Activated CD4-positive, alpha-beta memory T cell treated with anti-CD3 and anti-CD28 coated beads for 36 hours (primary cell): ENCODE results near the gene SLFN12. TPM values are rescaled to one million over a fixed set of nuclear protein-coding genes. Genes with fewer than 3 reads are reported as not detected.
"Not testable (repeated sequence)": the region's sequence is repeated elsewhere in the genome, so short reads cannot be mapped to it uniquely, and the experiment has no call there.

Experiments
- CTCF ChIA-PET: fragments of 350-600 bp; sonication (Branson Sonifier 250); formaldehyde crosslinking; loops from one replicate; lab custom pipeline; 2021; ENCODE audit warnings: antibody characterized with exemption, inconsistent platforms; lab: Charles Lee
- POLR2A ChIA-PET: fragments of 350-600 bp; sonication (Branson Sonifier 250); formaldehyde crosslinking; loops from one replicate; lab custom pipeline; 2021; ENCODE audit warnings: antibody characterized with exemption; lab: Charles Lee
- DNase-seq: peaks from one replicate; pipeline ENCODE4 v3.0.0-alpha.2; 2020
- H3K27ac Mint-ChIP-seq: one replicate; pipeline ENCODE4 v1.8.0; 2021; ENCODE audit warnings: mixed read lengths
- H3K27me3 Mint-ChIP-seq: one replicate; pipeline ENCODE4 v1.8.0; 2021; ENCODE audit warnings: mixed read lengths
- H3K36me3 Mint-ChIP-seq: one replicate; pipeline ENCODE4 v1.8.0; 2021; ENCODE audit warnings: mixed read lengths
- H3K4me1 Mint-ChIP-seq: one replicate; pipeline ENCODE4 v1.8.0; 2021; ENCODE audit warnings: low read depth, mixed read lengths
- H3K4me3 Mint-ChIP-seq: one replicate; pipeline ENCODE4 v1.8.0; 2021; ENCODE audit warnings: mild to moderate bottlenecking, mixed read lengths
- H3K9me3 Mint-ChIP-seq: one replicate; pipeline ENCODE4 v1.8.0; 2021; ENCODE audit warnings: mixed read lengths
- intact Hi-C: fragments of 100-400 bp; cut with micrococcal nuclease; formaldehyde crosslinking; loops from one replicate; pipeline ENCODE4 v1.15.1; 2023
- total RNA-seq, 2 experiments: library from RNA; stranded (reverse); gene quantifications; one replicate each; pipeline ENCODE4 v1.2.3, GENCODE V29; 2021

The SLFN12 gene
- total RNA-seq, 2 experiments from 2014 or later, result 10.0 to 10.7 TPM

DNA sequence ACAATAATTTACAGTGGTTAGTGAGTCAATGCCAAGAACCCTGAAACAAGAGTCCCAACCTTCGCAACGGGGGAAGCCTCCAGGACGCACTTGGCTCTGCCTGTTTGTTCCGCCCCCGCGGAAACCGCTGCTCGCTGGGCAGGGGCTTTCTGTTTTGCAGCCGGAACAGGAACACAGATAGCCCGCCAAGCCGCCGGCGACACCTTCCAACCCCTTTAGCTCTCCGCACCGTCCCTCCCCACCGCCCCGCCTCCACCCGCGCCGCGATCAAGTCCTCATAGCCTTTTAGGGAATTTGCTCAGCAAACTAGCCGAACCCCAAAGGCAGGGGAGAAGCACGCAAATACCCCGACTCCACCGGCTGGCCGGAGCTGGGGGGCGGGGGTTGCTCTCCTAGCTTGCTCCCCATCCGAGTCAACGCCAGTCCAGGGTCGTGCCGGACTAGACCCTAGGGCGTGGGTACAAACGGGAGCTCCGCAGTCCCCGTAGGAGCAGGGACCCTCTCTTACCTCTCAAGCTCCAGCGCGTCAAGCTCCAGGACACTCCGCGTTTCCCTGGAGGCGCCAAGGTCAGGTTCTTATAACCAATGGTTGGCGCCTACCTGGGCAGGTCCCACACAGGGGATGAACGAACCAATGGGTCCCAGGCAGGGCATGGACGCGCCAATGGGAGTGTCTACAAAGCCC lies 16.1 kb upstream of the SLFN12 start, which contains the start of gene SLFN13:
SLFN13 (minus strand) TSS at position 553 of the 685 bp plus-strand sequence. CDS start 3,086 bp downstream, outside the sequence.
- Mint-ChIP-seq H3K9me3 (no peaks in the 10 kb centered on the region), H3K27ac (peak within 1 kb of the TSS; percentile 33), H3K27me3 (no peaks in the 10 kb centered on the region), H3K4me1 (peaks cover 16% of the 10 kb centered on the region), H3K36me3 (peaks cover 5% of the 10 kb centered on the region), H3K4me3 (peak within 1 kb of the TSS; percentile 57)
- DNase-seq, result peak; percentile 97
- ChIA-PET CTCF (interaction anchor here (1.0 to 2.6 kb wide), 6 partner anchors 11 to 136 kb away, joined by 3 to 14 read pairs (median 6); no protein-coding TSS in a partner anchor), POLR2A (interaction anchor here (0.7 to 1.9 kb wide), 8 partner anchors 15 to 88 kb away, joined by 3 to 12 read pairs (median 5); partner anchors contain the start of gene SLFN11)
- intact Hi-C loops, result loop anchor here (1.0 to 2.0 kb wide), 5 partner anchors 16 to 204 kb away; partner anchors contain the start of gene SLFN12

DNA sequence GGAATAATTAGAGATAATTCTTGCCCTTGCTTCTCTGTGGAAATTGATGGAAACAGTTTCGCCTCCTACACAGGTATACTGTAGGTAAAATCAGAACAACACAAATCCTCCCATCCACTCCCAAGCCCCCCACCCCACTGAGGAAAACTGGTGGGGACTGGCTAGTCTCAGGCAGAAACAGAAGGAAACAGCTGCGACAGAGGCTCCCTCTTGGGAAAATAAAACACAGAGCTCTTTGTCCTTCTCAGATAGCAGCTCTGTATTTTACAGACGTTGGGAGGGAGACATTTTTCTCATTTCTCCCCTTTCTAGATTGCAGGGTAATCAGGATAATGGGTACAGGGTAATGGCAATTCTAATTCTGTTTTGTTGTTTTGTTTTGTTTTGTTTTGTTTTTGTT lies 15.2 kb upstream of the SLFN12 start:
- Mint-ChIP-seq H3K36me3 (peaks cover 5% of the 10 kb centered on the region), H3K4me1 (peaks cover 16% of the 10 kb centered on the region), H3K27me3 (no peaks in the 10 kb centered on the region), H3K4me3 (peak overlapping the region; percentile 57), H3K9me3 (no peaks in the 10 kb centered on the region), H3K27ac (peak overlapping the region; percentile 33)
- ChIA-PET POLR2A (interaction anchor here (1.2 to 1.9 kb wide), 4 partner anchors 40 to 86 kb away, joined by 3 to 12 read pairs (median 6); partner anchors contain the start of gene SLFN11), CTCF (interaction anchor here (0.6 to 2.6 kb wide), 5 partner anchors 14 to 135 kb away, joined by 3 to 14 read pairs (median 8); partner anchors contain the start of gene SLFN11)
- intact Hi-C loops, result no loop called here
- DNase-seq, result no peak

DNA sequence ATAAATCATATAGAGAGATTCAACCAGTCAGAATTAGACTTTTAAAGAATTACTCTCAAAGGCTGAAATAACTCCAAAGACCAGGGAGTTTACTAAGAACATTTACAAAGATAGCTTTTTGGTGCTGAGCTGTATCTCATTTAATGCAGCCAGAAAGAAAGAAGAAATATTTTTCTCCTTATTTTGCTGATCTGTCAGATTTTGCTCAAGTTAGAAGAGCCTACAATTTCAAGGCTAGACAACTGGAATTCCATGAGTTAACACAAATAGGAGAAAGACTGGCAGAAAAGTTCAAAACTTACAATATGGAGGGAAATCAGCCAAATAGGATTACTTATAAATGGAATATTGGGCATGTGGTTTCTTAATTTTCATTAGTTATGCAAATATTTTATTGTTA lies 6.1 kb upstream of the SLFN12 start:
- DNase-seq, result no peak
- intact Hi-C loops, result no loop called here
- Mint-ChIP-seq H3K27me3 (no peaks in the 10 kb centered on the region), H3K4me3 (no peak overlapping the region), H3K4me1 (peaks cover 8% of the 10 kb centered on the region), H3K9me3 (no peaks in the 10 kb centered on the region), H3K36me3 (peaks cover 8% of the 10 kb centered on the region), H3K27ac (no peak overlapping the region)
- ChIA-PET CTCF (interaction anchor here (0.6 kb wide), 1 partner anchor 34 kb away, joined by 3 read pairs; no protein-coding TSS in a partner anchor), POLR2A (no interaction called here)

DNA sequence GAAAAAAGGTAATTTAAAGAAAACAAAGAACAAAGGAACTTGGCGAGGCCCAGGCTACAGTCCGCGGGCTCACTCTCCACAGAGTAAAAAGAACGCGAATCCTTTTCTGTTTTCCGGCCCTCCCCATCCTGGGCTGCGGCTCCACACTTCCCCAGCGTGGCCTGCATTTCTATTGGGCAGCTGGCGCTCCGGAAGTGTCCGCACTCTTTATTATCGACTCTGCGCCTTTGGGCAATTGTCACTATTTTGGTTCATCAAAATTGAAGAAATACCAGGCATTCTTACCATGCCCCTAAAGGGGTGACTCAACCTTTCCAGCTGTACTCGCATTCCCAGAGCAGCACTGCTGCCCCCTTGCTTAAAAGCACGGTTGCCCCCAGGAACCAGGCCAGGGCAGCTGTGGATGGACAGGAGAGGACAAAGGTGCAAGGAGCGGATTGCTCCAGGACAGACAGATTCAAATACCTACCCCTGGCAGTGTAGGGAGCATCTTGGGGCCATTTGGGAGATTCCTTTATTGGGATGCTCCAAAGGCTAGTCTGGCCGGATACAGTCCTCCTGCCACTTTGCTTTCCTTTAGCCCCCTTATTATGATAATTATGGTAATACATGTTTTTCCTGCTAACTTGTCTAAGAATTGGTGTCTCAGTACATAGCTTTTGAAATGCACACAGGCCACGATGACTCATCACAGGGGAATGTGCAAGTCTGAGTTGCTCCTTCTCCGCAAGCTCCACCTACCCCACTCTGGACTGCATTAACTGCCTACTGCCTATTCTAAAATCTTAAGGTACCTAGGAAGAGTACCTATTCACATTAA lies 985 bp upstream of the SLFN12 start:
- H3K9me3 Mint-ChIP-seq, result no peaks in the 10 kb centered on the region
- intact Hi-C loops, result loop anchor here (1.0 to 2.0 kb wide), 5 partner anchors 16 to 189 kb away; partner anchors contain the start of genes SLFN11 and SLFN13

DNA sequence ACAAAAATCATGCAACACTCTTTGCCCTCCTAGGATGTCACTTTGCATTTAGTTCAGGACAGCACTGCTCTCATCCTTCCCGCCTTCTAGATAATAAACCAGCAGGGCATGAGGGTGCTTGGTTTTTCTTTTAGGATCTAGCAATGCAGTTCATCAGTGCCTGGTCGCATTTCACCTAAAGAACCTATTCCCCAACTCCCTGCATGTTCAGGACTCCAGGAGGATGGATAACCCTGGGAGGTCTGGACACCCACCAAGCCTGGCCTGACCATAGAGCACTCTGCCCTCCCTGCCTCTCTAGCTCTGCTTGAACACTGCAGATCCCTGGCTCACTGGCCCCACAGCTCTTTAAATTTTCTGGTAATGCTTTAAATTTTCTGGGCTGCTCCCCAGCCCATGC lies 2.6 kb downstream of the SLFN12 start:
- CTCF ChIA-PET, result interaction anchor here (1.0 kb wide), 1 partner anchor 104 kb away, joined by 3 read pairs; no protein-coding TSS in a partner anchor

More for the DNA sequence above, 985 bp upstream of the SLFN12 start:
- peak overlapping the region; percentile 84 for H3K27ac Mint-ChIP-seq
- H3K4me3 Mint-ChIP-seq, result peak overlapping the region; percentile 87
- DNase-seq, result peak; percentile 80
- no peaks in the 10 kb centered on the region for H3K27me3 Mint-ChIP-seq
- peaks cover 35% of the 10 kb centered on the region for H3K4me1 Mint-ChIP-seq
- CTCF ChIA-PET, result interaction anchor here (0.7 to 1.8 kb wide), 6 partner anchors 12 to 106 kb away, joined by 3 to 7 read pairs (median 4); no protein-coding TSS in a partner anchor
- POLR2A ChIA-PET, result interaction anchor here (0.8 to 1.5 kb wide), 6 partner anchors 15 to 134 kb away, joined by 3 to 5 read pairs (median 4); partner anchors contain the start of genes SLFN11 and SLFN13
- H3K36me3 Mint-ChIP-seq, result no peaks in the 10 kb centered on the region

DNA sequence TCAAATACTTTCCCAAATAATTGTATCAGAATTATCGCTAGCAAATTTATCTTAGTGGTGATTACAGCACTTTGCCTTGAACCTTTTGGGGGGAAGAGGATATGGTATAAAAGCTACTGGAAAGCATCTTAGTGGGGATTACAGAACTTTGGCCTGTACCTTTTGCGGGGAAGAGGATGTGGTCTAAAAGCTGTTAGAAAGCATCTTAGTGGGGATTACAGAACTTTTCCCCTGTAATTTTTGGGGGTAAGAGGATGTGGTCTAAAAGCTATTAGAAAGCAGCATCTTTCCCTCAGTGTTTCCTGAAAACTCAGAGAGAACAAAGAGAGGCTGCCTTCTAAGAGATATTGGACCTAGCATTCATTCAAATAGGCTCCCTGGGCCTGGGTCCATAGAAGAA lies 4.1 kb downstream of the SLFN12 start:
- intact Hi-C loops, result loop anchor here (5.0 kb wide), 1 partner anchor 34 kb away; no protein-coding TSS in a partner anchor
- CTCF ChIA-PET, result interaction anchor here (1.6 kb wide), 1 partner anchor 115 kb away, joined by 4 read pairs; no protein-coding TSS in a partner anchor
- POLR2A ChIA-PET, result no interaction called here
- no peaks in the 10 kb centered on the region for H3K36me3 Mint-ChIP-seq
- H3K4me3 Mint-ChIP-seq, result no peak overlapping the region
- H3K27ac Mint-ChIP-seq, result no peak overlapping the region
- peaks cover 32% of the 10 kb centered on the region for H3K4me1 Mint-ChIP-seq
- H3K9me3 Mint-ChIP-seq, result no peaks in the 10 kb centered on the region
- DNase-seq, result no peak
- no peaks in the 10 kb centered on the region for H3K27me3 Mint-ChIP-seq

More for the DNA sequence above, 2.6 kb downstream of the SLFN12 start:
- POLR2A ChIA-PET, result no interaction called here
- H3K27ac Mint-ChIP-seq, result no peak overlapping the region
- no peak overlapping the region for H3K4me3 Mint-ChIP-seq
- H3K27me3 Mint-ChIP-seq, result no peaks in the 10 kb centered on the region
- DNase-seq, result no peak
- no peaks in the 10 kb centered on the region for H3K36me3 Mint-ChIP-seq
- no peaks in the 10 kb centered on the region for H3K9me3 Mint-ChIP-seq
- intact Hi-C loops, result loop anchor here (5.0 kb wide), 1 partner anchor 33 kb away; no protein-coding TSS in a partner anchor
- peaks cover 41% of the 10 kb centered on the region for H3K4me1 Mint-ChIP-seq

DNA sequence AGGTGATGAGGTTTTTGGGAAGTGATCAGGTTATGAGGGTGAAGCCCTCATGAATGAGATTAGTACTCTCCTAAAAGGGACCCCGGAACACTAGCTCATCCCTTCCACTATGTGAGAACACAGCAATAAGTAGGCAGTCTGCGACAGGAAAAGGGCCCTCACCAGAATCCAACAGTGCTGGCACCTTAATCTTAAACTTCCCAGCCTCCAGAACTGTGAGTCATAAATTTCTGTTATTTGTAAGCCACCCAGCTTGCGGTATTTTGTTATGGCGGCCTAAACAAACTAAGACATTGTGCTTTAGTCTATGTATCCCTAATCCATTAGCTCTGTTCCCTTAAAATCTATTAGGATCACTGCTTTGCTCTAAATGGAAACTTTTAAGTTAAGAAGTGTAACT lies 8.5 kb downstream of the SLFN12 start:
- no peak for DNase-seq
- no peaks in the 10 kb centered on the region for H3K9me3 Mint-ChIP-seq
- no peaks in the 10 kb centered on the region for H3K27me3 Mint-ChIP-seq
- ChIA-PET CTCF (no interaction called here), POLR2A (no interaction called here)
- H3K36me3 Mint-ChIP-seq, result peaks cover 5% of the 10 kb centered on the region
- peaks cover 11% of the 10 kb centered on the region for H3K4me1 Mint-ChIP-seq
- intact Hi-C loops, result no loop called here
- H3K27ac Mint-ChIP-seq, result no peak overlapping the region
- H3K4me3 Mint-ChIP-seq, result no peak overlapping the region

DNA sequence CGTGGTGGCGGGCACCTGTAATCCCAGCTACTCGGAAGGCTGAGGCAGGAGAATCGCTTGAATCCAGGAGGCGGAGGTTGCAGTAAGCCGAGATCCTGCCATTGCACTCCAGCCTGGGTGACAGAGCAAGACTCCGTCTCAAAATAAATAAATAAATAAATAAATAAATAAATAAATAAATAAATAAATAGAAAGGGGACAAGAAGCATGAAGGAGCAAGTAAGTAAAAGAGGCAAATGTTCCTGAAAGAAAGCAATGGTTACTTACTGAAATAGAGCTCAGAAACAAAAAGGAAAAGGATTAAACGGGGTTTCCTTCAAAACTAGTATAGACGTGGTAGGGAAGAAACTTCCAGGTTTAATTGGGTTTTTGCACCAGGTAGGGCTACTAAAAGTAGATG lies 11.2 kb downstream of the SLFN12 start:
- intact Hi-C loops, H3K27ac Mint-ChIP-seq: not testable (repeated sequence)

DNA sequence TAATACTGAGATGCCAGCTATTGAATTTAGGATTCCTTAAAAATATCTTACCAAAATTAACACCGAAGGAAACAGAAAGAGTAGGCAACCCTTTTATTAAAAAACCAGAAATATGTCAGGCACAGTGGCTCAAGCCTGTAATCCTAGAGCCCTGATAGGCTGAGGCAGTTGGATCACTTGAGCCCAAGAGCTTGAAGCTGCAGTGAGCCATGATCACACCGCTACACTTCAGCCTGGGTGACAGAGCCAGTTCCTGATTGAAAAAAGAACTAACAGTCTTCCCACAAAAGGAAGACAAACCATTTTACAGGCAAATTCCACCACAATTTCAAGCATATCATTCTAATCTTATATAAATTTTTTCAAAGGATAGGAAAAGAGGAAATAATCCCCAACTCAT lies 15.6 kb downstream of the SLFN12 start:
- H3K9me3 Mint-ChIP-seq, result peaks cover 14% of the 10 kb centered on the region
- POLR2A ChIA-PET, result no interaction called here
- H3K27ac Mint-ChIP-seq, result no peak overlapping the region
- no peaks in the 10 kb centered on the region for H3K4me1 Mint-ChIP-seq
- H3K4me3 Mint-ChIP-seq, result no peak overlapping the region
- H3K36me3 Mint-ChIP-seq, result peaks cover 26% of the 10 kb centered on the region
- no peak for DNase-seq
- intact Hi-C loops, result no loop called here
- H3K27me3 Mint-ChIP-seq, result no peaks in the 10 kb centered on the region
- CTCF ChIA-PET, result interaction anchor here (0.6 kb wide), 1 partner anchor 10 kb away, joined by 4 read pairs; no protein-coding TSS in a partner anchor

More for the DNA sequence above, 11.2 kb downstream of the SLFN12 start:
- H3K4me3 Mint-ChIP-seq, H3K36me3 Mint-ChIP-seq, H3K4me1 Mint-ChIP-seq, H3K27me3 Mint-ChIP-seq, H3K9me3 Mint-ChIP-seq, DNase-seq: not testable (repeated sequence)
- CTCF ChIA-PET, result interaction anchor here (0.7 kb wide), 1 partner anchor 651 kb away, joined by 3 read pairs; no protein-coding TSS in a partner anchor
- POLR2A ChIA-PET, result interaction anchor here (0.6 kb wide), 1 partner anchor 77 kb away, joined by 3 read pairs; no protein-coding TSS in a partner anchor

DNA sequence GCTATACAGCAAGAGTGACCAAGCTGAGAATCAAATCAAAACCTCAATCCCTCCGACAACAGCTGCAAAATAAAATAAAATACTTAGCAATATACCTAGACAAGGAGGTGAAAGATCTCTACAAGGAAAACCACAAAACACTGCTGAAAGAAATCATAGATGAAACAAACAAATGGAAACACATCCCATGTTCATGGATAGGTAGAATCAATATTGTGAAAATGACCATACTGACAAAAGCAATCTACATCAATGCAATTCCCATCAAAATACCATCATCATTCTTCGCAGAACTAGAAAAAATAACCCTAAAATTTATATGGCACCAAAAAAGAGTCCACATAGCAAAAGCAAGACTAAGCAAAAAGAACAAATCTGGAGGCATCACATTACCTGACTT lies 17.6 kb downstream of the SLFN12 start:
- H3K27ac Mint-ChIP-seq, intact Hi-C loops, H3K27me3 Mint-ChIP-seq, H3K4me3 Mint-ChIP-seq, H3K4me1 Mint-ChIP-seq, CTCF ChIA-PET, POLR2A ChIA-PET, DNase-seq: not testable (repeated sequence)
- Mint-ChIP-seq H3K9me3 (peaks cover 14% of the 10 kb centered on the region), H3K36me3 (peaks cover 35% of the 10 kb centered on the region)

DNA sequence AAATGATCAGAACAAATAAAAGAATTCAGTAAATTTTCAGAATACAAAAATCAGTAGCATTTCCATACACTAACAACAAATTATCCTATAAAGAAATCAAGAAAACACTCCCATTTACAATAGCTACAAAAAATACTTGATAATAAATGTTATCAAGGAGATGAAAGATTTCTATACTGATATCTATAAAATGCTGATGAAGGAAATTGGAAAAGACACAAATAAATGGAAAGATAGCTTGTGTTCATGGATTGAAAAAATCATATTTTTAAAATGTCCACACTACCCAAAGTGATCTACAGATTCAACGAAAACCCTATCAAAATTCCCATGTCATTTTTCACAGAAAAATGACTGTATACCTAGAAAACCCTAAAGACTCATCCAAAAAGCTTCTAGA lies 18.1 kb downstream of the SLFN12 start:
- ChIA-PET CTCF (no interaction called here), POLR2A (no interaction called here)
- peaks cover 33% of the 10 kb centered on the region for H3K36me3 Mint-ChIP-seq
- H3K9me3 Mint-ChIP-seq, result peaks cover 14% of the 10 kb centered on the region
- DNase-seq, result no peak
- H3K27me3 Mint-ChIP-seq, result no peaks in the 10 kb centered on the region
- no peak overlapping the region for H3K4me3 Mint-ChIP-seq
- H3K27ac Mint-ChIP-seq, result no peak overlapping the region
- no peaks in the 10 kb centered on the region for H3K4me1 Mint-ChIP-seq
- intact Hi-C loops, result no loop called here
